Measurements from ENCODE around the gene FOXJ3.
"Not testable (repeated sequence)": the region's sequence is repeated elsewhere in the genome, so short reads cannot be mapped to it uniquely, and the experiment has no call there.

The FOXJ3 gene

DNA sequence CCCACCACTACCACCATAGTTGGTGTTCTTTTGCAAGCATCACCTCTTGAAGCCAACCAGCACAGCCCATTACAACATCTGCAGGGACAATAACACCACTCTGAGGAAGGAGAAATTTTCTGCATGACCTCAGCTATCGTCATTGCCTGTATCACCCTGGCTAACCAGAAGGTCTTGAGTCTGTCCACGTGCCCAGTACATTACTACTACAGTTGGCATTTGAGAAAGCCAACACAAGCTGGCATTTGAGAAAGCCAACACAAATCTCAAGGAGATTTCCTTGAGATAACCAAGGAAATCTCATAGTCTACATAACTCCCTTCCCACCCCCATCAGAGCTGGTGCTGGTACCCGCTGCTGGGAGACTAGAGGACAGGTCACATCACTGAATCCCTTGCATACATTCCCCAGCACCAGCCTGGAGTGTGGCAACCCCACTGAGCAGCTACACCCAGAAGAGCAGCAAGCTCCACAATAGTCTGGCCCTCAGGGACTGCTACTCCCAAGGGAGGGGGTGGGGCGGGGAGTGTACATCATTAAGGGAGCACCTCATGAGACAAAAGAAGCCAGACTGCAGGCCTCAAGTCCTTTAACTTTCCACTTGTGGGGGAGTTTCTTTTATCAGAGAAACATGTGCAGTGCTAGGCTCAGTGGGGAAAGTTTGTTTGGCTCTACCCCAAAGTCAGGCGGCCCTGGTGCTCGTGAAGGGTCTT is 124.5 kb downstream of the FOXJ3 start:
- Mint-ChIP-seq H3K27ac (no peak overlapping the region), H3K4me1 (peaks cover 44% of the 10 kb centered on the region), H3K4me3 (no peak overlapping the region), H3K36me3 (peaks cover 17% of the 10 kb centered on the region), H3K9me3 (no peaks in the 10 kb centered on the region)
- DNase-seq (ENCODE audit: low spot score in 2 of 2) (no peak), ATAC-seq (no peak)

DNA sequence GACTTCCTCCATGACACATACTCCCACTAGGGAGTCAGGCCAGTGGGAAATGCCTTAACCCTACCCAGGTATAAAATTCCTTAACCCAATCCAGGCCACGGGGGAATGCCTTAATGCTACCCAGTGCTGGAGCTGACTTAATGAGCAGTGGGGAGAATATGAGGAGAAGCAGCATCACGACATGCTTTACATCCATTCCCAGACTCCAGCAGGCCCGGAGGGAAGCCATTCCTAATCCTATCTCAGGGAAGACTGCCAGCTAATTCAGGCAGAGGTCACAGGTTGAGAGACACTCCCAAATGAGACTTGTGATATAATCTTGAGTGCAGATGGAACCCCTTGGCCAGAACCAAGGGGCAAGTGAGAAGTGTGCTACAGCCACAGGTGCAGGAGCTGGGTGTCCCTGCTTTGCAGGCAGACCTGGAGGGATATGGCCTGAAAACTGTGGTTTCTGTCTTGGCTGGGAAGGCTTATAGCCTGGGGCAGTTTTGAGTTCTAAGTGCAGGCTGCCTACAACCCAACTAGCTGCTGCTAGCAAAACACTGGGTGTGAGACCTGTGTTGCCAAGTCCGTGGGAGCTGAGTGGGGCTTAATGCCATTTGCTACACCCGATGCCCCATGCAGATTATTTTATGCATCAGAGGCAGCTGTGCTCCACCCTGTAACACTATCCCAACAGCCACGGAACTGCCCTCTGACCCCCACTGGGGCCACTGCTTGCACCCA is 125.3 kb downstream of the FOXJ3 start:
- DNase-seq (ENCODE audit: low spot score in 2 of 2) (no peak), ATAC-seq (no peak)
- H3K27ac Mint-ChIP-seq: no peak overlapping the region
- H3K9me3 Mint-ChIP-seq: no peaks in the 10 kb centered on the region
- H3K4me1 Mint-ChIP-seq: peaks cover 41% of the 10 kb centered on the region
- H3K36me3 Mint-ChIP-seq: peaks cover 24% of the 10 kb centered on the region
- no peak overlapping the region for H3K4me3 Mint-ChIP-seq

DNA sequence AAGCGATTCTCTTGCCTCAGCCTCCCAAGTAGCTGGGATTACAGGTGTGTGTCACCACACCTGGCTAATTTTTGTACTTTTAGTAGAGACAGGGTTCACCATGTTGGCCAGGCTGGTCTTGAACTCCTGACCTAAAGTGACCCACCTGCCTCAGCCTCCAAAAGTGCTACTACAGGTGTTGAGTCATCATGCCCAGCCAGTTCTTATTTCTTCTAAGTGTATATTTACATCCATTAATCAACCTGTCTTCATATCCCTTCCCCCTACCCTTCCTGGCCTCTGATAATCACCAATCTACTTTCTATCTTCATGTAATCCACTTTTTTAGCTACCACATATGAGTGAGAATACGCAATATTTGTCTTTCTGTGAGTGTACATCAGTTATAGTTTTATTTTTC is 128.1 kb downstream of the FOXJ3 start:
- ATAC-seq; H3K9me3 Mint-ChIP-seq; DNase-seq (ENCODE audit: low spot score in 2 of 2); H3K4me3 Mint-ChIP-seq: not testable (repeated sequence)
- H3K4me1 Mint-ChIP-seq: peaks cover 37% of the 10 kb centered on the region
- H3K36me3 Mint-ChIP-seq: peaks cover 41% of the 10 kb centered on the region
- H3K27ac Mint-ChIP-seq: peak overlapping the region; percentile 3

DNA sequence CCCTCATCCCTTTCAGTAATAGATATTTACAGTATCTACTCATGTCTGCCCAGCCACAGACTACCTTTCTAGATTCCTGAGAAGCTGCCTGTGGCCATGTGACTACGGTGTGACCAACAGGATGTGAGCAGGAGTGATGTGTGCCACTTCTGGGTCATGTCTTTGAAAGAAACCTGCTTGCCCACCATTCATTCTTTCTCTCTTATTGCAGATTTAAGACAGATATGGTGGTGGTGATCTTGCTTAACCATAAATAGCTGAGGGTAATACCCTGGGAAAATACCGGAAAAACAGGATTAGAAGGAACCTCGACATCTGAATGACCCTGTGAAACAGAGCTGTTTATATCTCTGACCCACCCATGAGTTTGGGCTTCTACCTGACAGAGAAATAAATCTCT is 128.9 kb downstream of the FOXJ3 start:
- Mint-ChIP-seq H3K4me3 (no peak overlapping the region), H3K4me1 (peaks cover 32% of the 10 kb centered on the region), H3K27ac (peak overlapping the region; percentile 55), H3K36me3 (peaks cover 45% of the 10 kb centered on the region), H3K9me3 (peaks cover 9% of the 10 kb centered on the region)
- DNase-seq (ENCODE audit: low spot score in 2 of 2): no peak
- peak; percentile 89 for ATAC-seq

DNA sequence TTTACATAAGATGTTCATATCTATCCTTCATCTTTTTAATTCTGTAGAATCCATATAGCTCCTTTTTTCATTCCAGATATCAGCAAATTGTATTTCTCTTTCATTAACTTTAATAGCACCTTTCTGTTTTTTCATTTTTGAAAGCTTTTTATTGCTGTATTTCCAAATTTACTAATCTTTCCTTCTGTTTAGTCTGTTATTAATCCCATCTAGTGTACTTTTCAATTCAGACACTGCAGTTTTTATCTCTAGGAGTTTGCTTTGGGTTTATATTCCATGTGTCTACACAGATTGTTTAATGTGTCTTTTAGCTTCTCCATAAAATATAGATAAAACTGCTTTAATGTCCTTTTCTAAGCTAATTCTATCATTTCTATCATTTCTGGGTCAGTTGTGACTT is 133.0 kb downstream of the FOXJ3 start:
- no peak overlapping the region for H3K4me3 Mint-ChIP-seq
- H3K36me3 Mint-ChIP-seq: peaks cover 78% of the 10 kb centered on the region
- ATAC-seq: no peak
- no peak for DNase-seq (ENCODE audit: low spot score in 2 of 2)
- H3K9me3 Mint-ChIP-seq: peaks cover 9% of the 10 kb centered on the region
- H3K4me1 Mint-ChIP-seq: peaks cover 12% of the 10 kb centered on the region
- H3K27ac Mint-ChIP-seq: no peak overlapping the region

DNA sequence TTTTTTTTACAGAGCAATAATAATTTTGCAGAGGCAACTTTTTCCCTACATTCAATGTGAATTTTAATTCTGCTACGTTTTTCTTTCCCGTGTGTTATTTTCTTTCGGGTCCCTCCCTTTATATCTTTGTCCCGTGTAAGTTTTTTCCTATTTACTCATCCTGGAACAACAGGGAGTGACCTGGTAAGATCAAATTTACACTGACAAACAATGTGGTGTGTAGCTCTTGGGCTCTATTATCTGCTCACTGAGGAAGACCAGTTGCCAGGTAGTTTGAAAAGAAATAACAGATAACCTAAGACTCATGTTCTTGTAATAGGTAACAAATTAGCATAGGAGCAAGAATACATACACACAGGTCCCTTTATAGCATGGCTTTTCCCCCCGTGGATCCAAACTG is 136.8 kb downstream of the FOXJ3 start:
- peaks cover 72% of the 10 kb centered on the region for H3K36me3 Mint-ChIP-seq

DNA sequence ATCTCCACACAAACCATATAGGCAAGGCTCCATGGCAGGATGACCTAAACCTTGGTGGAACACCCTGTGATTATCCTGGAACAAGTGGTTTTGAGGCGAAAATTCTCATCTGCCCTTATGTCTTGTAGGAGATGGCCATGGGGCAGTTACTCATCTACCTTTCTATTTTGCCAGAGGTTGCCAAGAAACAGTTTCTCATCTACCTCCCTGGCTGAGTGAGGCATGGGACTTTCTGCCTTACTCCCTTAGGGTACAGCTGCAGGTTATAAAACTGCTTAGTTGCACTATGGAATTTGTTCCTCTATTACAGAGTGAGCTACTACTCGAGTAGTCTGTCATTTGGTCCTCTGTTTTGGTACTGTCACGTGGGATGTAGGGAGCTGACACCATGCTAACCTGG is 139.2 kb downstream of the FOXJ3 start:
- no peaks in the 10 kb centered on the region for H3K9me3 Mint-ChIP-seq
- no peak overlapping the region for H3K27ac Mint-ChIP-seq
- H3K36me3 Mint-ChIP-seq: peaks cover 66% of the 10 kb centered on the region
- no peak overlapping the region for H3K4me3 Mint-ChIP-seq
- DNase-seq (ENCODE audit: low spot score in 2 of 2) (no peak), ATAC-seq (no peak)
- H3K4me1 Mint-ChIP-seq: peaks cover 7% of the 10 kb centered on the region

More for the DNA sequence above, 136.8 kb downstream of the FOXJ3 start:
- Mint-ChIP-seq H3K4me3 (no peak overlapping the region), H3K9me3 (peaks cover 9% of the 10 kb centered on the region), H3K4me1 (no peaks in the 10 kb centered on the region), H3K27ac (no peak overlapping the region)
- DNase-seq (ENCODE audit: low spot score in 2 of 2) (no peak), ATAC-seq (no peak)

DNA sequence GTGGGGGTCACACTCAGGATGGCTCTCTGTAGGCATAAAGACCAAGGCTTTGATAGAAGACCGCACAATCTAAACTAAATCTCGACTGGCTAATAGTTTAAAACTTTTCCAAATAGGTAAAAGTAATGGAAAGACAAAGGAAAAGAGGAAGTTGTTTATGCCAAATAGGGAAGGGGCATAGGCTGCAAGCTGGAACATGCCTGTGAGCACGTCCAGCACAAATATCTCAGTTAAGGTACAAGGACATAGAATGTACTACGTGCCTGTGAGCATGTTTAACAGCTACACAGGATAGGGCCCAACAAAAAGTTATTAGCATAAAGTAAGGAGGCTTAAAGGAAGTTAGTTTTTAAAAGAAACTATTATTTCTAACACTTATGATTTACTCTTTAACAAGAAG is 142.9 kb downstream of the FOXJ3 start:
- H3K9me3 Mint-ChIP-seq: no peaks in the 10 kb centered on the region
- H3K4me1 Mint-ChIP-seq: peaks cover 7% of the 10 kb centered on the region
- no peak overlapping the region for H3K27ac Mint-ChIP-seq
- ATAC-seq: no peak
- H3K4me3 Mint-ChIP-seq: no peak overlapping the region
- no peak for DNase-seq (ENCODE audit: low spot score in 2 of 2)
- peaks cover 74% of the 10 kb centered on the region for H3K36me3 Mint-ChIP-seq

DNA sequence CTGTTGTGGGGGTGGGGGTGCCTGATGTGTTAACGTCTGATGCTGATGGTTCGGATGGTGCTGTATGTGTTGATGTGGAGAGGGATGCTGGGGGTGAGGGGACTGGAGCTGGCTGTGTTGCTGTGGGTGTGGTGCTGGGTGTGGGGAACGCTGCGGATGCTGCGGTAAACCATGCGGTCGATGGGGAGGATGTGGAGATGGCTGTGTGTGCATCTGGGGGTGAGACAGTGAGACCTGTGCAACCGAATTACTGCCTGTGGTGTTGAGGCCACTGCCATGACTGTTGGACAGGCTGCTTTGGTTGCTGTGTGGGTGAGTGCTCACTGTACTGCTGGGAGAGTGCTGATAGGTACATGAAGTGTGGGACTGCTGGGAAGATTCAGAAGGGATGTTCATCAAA is 143.7 kb downstream of the FOXJ3 start:
- Mint-ChIP-seq H3K36me3 (peaks cover 75% of the 10 kb centered on the region), H3K9me3 (no peaks in the 10 kb centered on the region), H3K27ac (peak overlapping the region; percentile 63), H3K4me1 (peaks cover 9% of the 10 kb centered on the region), H3K4me3 (no peak overlapping the region)
- no peak for ATAC-seq
- DNase-seq (ENCODE audit: low spot score in 2 of 2): no peak

DNA sequence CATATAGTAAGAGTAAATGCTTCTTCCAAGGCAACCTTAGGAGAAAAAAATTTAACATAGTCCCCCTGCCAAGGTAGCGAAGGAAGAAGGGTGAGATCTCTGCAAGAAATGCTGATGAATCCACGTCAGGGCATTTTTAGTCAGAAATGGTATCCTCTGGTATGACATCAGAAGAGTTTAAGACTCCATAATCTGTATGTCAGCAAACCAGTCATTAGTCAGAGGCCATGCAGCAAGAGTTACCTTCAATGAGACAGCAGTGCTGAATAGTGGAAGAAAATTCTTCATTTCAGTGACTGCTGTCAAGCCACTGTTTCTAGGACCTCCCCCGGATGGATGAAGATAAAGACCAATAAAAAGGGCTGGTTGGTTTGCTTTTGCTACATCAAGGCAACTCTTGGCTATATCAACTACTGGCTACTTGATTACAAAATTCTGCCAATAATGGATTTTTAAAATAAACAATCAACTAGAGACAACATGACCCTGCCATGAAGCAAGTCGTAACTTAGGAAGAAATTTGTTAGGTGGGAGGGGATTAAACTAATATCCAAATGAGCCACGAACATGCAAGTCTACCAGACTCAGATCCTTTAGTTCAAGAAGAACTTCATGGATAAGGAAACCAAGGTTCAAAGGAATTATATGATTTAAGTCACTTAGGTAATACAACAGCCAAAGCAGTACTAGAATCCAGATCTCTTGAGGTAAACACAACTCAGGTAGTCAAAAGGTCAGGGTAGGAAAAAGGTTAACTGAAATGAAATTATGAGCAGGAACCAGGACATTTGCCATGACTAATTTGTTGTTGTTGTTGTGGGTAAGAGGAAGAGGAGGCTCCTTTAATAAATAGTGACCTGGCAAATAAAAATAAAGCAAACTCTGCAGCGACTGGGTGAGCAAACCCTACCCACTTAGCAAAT is 144.8 kb downstream of the FOXJ3 start:
- H3K4me3 Mint-ChIP-seq: no peak overlapping the region
- H3K9me3 Mint-ChIP-seq: no peaks in the 10 kb centered on the region
- H3K27ac Mint-ChIP-seq: no peak overlapping the region
- peaks cover 77% of the 10 kb centered on the region for H3K36me3 Mint-ChIP-seq
- peaks cover 14% of the 10 kb centered on the region for H3K4me1 Mint-ChIP-seq
- DNase-seq (ENCODE audit: low spot score in 2 of 2): no peak
- ATAC-seq: no peak

DNA sequence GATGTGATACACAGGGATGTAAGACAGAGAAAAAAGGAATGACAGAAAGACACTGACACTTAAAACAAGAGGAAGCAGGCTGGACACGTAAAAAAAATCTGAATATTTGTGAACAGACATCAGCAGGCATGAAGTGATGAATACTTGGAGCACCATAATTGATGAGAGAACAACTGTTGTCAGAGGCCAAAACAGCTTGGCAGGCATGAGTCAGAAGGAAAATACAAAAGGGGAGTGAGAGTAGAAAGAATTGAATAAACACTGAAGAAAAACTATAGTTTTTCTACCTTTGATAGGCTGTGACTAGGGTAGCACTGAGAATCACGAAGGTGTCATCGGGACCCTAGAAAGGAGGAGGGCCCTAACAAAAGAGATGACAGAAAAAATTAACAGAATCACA is 148.9 kb downstream of the FOXJ3 start:
- H3K36me3 Mint-ChIP-seq: peaks cover 80% of the 10 kb centered on the region
- peak; percentile 46 for ATAC-seq
- peak overlapping the region; percentile 44 for H3K27ac Mint-ChIP-seq
- DNase-seq (ENCODE audit: low spot score in 2 of 2): no peak
- H3K4me1 Mint-ChIP-seq: peaks cover 10% of the 10 kb centered on the region
- H3K9me3 Mint-ChIP-seq: no peaks in the 10 kb centered on the region
- no peak overlapping the region for H3K4me3 Mint-ChIP-seq

DNA sequence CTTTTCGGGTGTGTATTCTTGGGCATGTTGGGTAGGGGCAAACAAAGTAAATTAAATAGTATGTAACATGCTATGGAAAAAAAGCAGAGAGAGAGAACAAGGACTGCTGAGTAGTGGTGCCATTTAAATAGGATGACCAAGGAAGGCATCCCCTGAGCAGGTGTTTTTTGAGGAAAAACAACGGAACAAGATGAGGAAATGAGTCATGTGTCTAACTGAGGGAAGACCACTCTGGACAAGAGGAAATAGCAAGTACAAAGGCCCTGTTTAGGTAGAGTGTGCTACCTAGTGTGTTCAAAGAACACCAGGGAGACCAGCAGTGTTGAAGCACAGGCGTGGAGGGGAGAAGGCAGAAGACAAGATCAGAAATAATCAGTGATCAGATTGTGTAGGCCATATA is 150.4 kb downstream of the FOXJ3 start:
- H3K27ac Mint-ChIP-seq: peak overlapping the region; percentile 7

DNA sequence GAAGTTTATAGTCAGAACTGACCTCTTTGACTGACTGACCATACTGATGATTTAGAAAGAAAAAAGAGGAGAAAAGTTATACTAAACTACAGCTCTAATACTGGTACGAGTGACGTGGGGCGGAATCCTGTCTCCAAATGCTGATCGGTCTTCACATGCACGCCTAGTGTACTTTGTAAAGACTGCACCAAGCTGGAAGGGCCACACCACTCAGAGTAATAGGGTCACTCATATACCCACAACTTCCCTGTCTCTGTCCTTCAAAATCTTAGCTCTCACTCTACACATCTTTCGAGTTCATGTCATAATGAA is 151.1 kb downstream of the FOXJ3 start:
- H3K4me3 Mint-ChIP-seq: no peak overlapping the region
- H3K27ac Mint-ChIP-seq: peak overlapping the region; percentile 7
- DNase-seq (ENCODE audit: low spot score in 2 of 2): no peak
- peaks cover 7% of the 10 kb centered on the region for H3K4me1 Mint-ChIP-seq
- peaks cover 73% of the 10 kb centered on the region for H3K36me3 Mint-ChIP-seq
- no peaks in the 10 kb centered on the region for H3K9me3 Mint-ChIP-seq
- no peak for ATAC-seq

More for the DNA sequence above, 150.4 kb downstream of the FOXJ3 start:
- Mint-ChIP-seq H3K4me3 (no peak overlapping the region), H3K36me3 (peaks cover 73% of the 10 kb centered on the region), H3K9me3 (no peaks in the 10 kb centered on the region), H3K4me1 (peaks cover 7% of the 10 kb centered on the region)
- DNase-seq (ENCODE audit: low spot score in 2 of 2) (no peak), ATAC-seq (no peak)

DNA sequence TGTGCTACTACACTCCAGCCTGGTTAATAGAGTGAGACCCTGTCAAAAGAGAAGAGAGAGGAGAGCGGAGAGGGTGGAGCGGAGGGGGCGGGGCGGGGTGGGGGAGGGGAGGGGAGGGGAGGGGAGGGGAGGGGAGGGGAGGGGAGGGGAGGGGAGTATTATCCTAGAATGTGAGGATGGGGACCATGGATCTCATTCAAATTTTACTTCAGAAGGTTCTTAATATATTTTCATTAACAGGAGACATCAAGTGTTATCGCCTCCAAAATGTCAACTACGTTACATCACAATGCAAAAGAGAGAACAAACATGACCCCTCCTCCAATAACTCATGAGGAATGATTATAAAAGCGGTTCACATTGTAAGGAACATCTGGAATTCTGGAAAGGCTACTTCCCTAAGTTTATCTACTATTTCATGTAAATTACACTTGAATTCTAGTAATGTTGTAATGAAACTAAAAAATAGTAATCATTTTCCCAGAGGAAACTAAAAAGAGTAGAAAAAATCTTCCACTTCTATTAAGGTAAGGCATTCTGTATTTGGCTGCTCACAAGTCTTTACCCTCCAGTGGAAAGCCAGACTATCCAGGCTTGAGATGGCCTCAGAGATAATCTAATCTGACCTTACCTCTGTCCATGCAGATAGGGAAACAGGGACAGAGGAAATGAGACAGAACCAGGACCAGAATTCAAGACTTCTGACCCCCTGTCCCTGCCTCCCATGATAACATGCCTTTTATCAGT is 151.7 kb downstream of the FOXJ3 start:
- no peak overlapping the region for H3K4me3 Mint-ChIP-seq
- H3K36me3 Mint-ChIP-seq: peaks cover 73% of the 10 kb centered on the region
- peaks cover 7% of the 10 kb centered on the region for H3K4me1 Mint-ChIP-seq
- DNase-seq (ENCODE audit: low spot score in 2 of 2): no peak
- no peak for ATAC-seq
- H3K27ac Mint-ChIP-seq: peak overlapping the region; percentile 7
- no peaks in the 10 kb centered on the region for H3K9me3 Mint-ChIP-seq

DNA sequence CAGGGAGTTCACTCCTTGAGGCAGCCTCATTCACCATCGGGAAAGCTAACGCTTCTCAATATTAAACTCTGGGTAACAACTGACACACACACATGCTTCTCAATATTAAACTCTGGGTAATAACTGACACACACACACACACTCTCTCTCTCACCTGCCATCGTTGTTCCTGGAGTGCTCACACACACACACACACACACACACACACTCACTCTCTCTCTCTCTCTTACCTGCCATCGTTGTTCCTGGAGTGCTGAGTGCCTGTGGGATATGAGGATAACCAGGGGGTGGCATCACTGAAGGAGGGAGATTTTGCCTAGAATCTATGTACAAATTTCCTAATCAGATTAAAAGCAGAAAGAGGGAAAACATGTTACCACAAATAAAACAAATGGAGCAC is 153.3 kb downstream of the FOXJ3 start:
- Mint-ChIP-seq H3K27ac (peak overlapping the region; percentile 36), H3K36me3 (peaks cover 72% of the 10 kb centered on the region), H3K4me3 (no peak overlapping the region), H3K9me3 (no peaks in the 10 kb centered on the region), H3K4me1 (peaks cover 7% of the 10 kb centered on the region)
- DNase-seq (ENCODE audit: low spot score in 2 of 2) (no peak), ATAC-seq (no peak)
